Measurements from ENCODE around the gene S100B. TPM values are rescaled to one million over a fixed set of nuclear protein-coding genes. Genes with fewer than 3 reads are reported as not detected.

The S100B gene
- total RNA-seq, 2 donors from 2014 or later, result 0.91 to 3.2 TPM

- Histone ChIP-seq H3K36me3 (no peaks in the 10 kb centered on the region), H3K4me1 (replicated peaks) (no peaks in the 10 kb centered on the region), H3K27ac (no peak overlapping the region), H3K9me3 (no peaks in the 10 kb centered on the region), H3K4me3 (no peak overlapping the region), H3K27me3 (replicated peaks; ENCODE audit: insufficient read depth) (no peaks in the 10 kb centered on the region)
- no peak for DNase-seq (ENCODE audit: low spot score)
- intact Hi-C loops (cut with DNase I), result no loop called here
- TF ChIP-seq POLR2AphosphoS5 (IDR thresholded peaks at IDR 0.05), result no peak
- no peak for TF ChIP-seq POLR2A (IDR thresholded peaks at IDR 0.05)
- TF ChIP-seq CTCF (IDR thresholded peaks at IDR 0.05), result no peak
- 87% methylated on average over 2 of the region's 2 CpGs for WGBS
Measured at GRCh38 chr21:46619846-46620245, 15.0 kb upstream of the S100B start.

GRCh38 chr21:46618738-46619379, 14.0 kb upstream of the S100B start:
- intact Hi-C loops (cut with DNase I), result no loop called here
- Histone ChIP-seq H3K27ac (no peak overlapping the region), H3K4me3 (no peak overlapping the region), H3K9me3 (no peaks in the 10 kb centered on the region), H3K4me1 (replicated peaks) (no peaks in the 10 kb centered on the region), H3K36me3 (no peaks in the 10 kb centered on the region), H3K27me3 (replicated peaks; ENCODE audit: insufficient read depth) (no peaks in the 10 kb centered on the region)
- WGBS, result 75% methylated on average over 5 of the region's 5 CpGs
- no peak for DNase-seq (ENCODE audit: low spot score)
- no peak for TF ChIP-seq CTCF (IDR thresholded peaks at IDR 0.05)
- no peak for TF ChIP-seq POLR2A (IDR thresholded peaks at IDR 0.05)
- no peak for TF ChIP-seq POLR2AphosphoS5 (IDR thresholded peaks at IDR 0.05)

- Histone ChIP-seq H3K36me3 (no peaks in the 10 kb centered on the region), H3K27ac (no peak overlapping the region), H3K27me3 (replicated peaks; ENCODE audit: insufficient read depth) (no peaks in the 10 kb centered on the region), H3K4me3 (no peak overlapping the region), H3K9me3 (no peaks in the 10 kb centered on the region), H3K4me1 (replicated peaks) (no peaks in the 10 kb centered on the region)
- 77% methylated on average over 6 of the region's 6 CpGs for WGBS
- intact Hi-C loops (cut with DNase I), result no loop called here
- DNase-seq (ENCODE audit: low spot score), result no peak
- TF ChIP-seq CTCF (IDR thresholded peaks at IDR 0.05) (no peak), POLR2A (IDR thresholded peaks at IDR 0.05) (no peak), POLR2AphosphoS5 (IDR thresholded peaks at IDR 0.05) (no peak)
Measured at GRCh38 chr21:46617267-46618051, 12.6 kb upstream of the S100B start.

GRCh38 chr21:46616656-46617055, 11.8 kb upstream of the S100B start:
- H3K9me3 ChIP-seq, result no peaks in the 10 kb centered on the region
- DNase-seq (ENCODE audit: low spot score), result no peak
- 84% methylated on average over 1 of the region's 1 CpG for WGBS
- no peaks in the 10 kb centered on the region for H3K36me3 ChIP-seq
- H3K4me1 ChIP-seq (replicated peaks), result no peaks in the 10 kb centered on the region
- H3K27ac ChIP-seq, result no peak overlapping the region
- TF ChIP-seq CTCF (IDR thresholded peaks at IDR 0.05) (no peak), POLR2A (IDR thresholded peaks at IDR 0.05) (no peak), POLR2AphosphoS5 (IDR thresholded peaks at IDR 0.05) (no peak)
- intact Hi-C loops (cut with DNase I), result no loop called here
- no peak overlapping the region for H3K4me3 ChIP-seq
- H3K27me3 ChIP-seq (replicated peaks; ENCODE audit: insufficient read depth), result no peaks in the 10 kb centered on the region

GRCh38 chr21:46616050-46616449, 11.2 kb upstream of the S100B start:
- no peak overlapping the region for H3K27ac ChIP-seq
- no peaks in the 10 kb centered on the region for H3K4me1 ChIP-seq (replicated peaks)
- no peaks in the 10 kb centered on the region for H3K27me3 ChIP-seq (replicated peaks; ENCODE audit: insufficient read depth)
- no peaks in the 10 kb centered on the region for H3K36me3 ChIP-seq
- H3K4me3 ChIP-seq, result no peak overlapping the region
- TF ChIP-seq CTCF (IDR thresholded peaks at IDR 0.05) (no peak), POLR2A (IDR thresholded peaks at IDR 0.05) (no peak)
- no peak for DNase-seq (ENCODE audit: low spot score)
- 93% methylated on average over 2 of the region's 2 CpGs for WGBS
- intact Hi-C loops (cut with DNase I), result no loop called here
- no peaks in the 10 kb centered on the region for H3K9me3 ChIP-seq

Data from prostate gland (tissue), 2 donors.